Stimulated activated CD4-positive, alpha-beta T cell treated with anti-CD3 and anti-CD28 coated beads, Interleukin-4, amount 100 ng/mL, for 48 hours (primary cell): ENCODE results near the gene TARS1.
"Not testable (repeated sequence)": the region's sequence is repeated elsewhere in the genome, so short reads cannot be mapped to it uniquely, and the experiment has no call there.

Experiments
- DNase-seq, 2 donors: peaks; one replicate each; pipeline ENCODE4 v3.0.0-alpha.2; 2020; ENCODE audit warnings: low read depth in 2 of 2

The TARS1 gene

GRCh38 chr5:33488558-33489355, 48.0 kb downstream of the TARS1 start:
- no peak for DNase-seq

GRCh38 chr5:33489481-33490067, 48.8 kb downstream of the TARS1 start:
- DNase-seq: no peak

GRCh38 chr5:33490071-33490665, 49.4 kb downstream of the TARS1 start:
- DNase-seq: no peak

- DNase-seq: no peak
These were observed 51.2 kb downstream of the TARS1 start for GRCh38 chr5:33491941-33492340.

GRCh38 chr5:33494466-33494865, 53.7 kb downstream of the TARS1 start:
- DNase-seq: no peak

- no peak for DNase-seq
These were observed 60.5 kb downstream of the TARS1 start for GRCh38 chr5:33501260-33501659.

GRCh38 chr5:33501899-33502298, 61.1 kb downstream of the TARS1 start:
- DNase-seq: no peak

GRCh38 chr5:33504570-33504969, 63.8 kb downstream of the TARS1 start:
- no peak for DNase-seq

GRCh38 chr5:33507426-33507825, 66.7 kb downstream of the TARS1 start:
- no peak for DNase-seq

GRCh38 chr5:33509036-33509435, 68.3 kb downstream of the TARS1 start:
- DNase-seq: no peak

- no peak for DNase-seq
These were observed 72.9 kb downstream of the TARS1 start for GRCh38 chr5:33513462-33514185.

- DNase-seq: not testable (repeated sequence)
These were observed 74.6 kb downstream of the TARS1 start for GRCh38 chr5:33515366-33515765.

GRCh38 chr5:33516421-33516820, 75.7 kb downstream of the TARS1 start:
- no peak for DNase-seq
